GM18508 (cell line): ENCODE results near the gene PEPD.

Source experiments
- ATAC-seq: cut with Tn5 transposase; IDR thresholded peaks from one replicate; pipeline ENCODE4 v1.9.1; 2021; ENCODE audit warnings: moderate number of reproducible peaks; ENCODE audit not compliant: insufficient read depth, unreplicated experiment

PEPD gene

GRCh38 chr19:33547676-33548075 is 26.1 kb upstream of the PEPD start:
- no peak for ATAC-seq

DNA sequence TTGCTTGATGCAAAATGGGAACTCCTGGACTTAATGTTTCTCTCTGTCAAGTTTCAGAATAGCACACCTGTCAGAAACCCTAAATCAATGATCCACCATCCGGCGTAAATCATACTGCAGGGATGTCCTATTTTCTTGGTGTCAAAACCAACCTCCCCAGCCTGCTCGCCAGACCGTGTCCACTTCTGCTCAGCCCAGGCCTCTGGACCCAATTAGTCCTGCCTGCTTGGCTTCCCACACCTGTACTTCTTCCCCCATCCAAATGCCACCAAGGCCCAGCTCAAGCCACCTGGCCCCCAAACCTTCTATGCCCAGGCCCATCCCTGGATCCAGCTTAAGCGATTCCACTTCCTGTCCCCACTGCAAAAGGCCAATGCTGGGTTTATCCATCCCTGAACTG is 25.1 kb upstream of the PEPD start:
- no peak for ATAC-seq

GRCh38 chr19:33545217-33545981 is 23.8 kb upstream of the PEPD start:
- no peak for ATAC-seq

- ATAC-seq: no peak
Observed at GRCh38 chr19:33535226-33535625, 13.6 kb upstream of the PEPD start.

DNA sequence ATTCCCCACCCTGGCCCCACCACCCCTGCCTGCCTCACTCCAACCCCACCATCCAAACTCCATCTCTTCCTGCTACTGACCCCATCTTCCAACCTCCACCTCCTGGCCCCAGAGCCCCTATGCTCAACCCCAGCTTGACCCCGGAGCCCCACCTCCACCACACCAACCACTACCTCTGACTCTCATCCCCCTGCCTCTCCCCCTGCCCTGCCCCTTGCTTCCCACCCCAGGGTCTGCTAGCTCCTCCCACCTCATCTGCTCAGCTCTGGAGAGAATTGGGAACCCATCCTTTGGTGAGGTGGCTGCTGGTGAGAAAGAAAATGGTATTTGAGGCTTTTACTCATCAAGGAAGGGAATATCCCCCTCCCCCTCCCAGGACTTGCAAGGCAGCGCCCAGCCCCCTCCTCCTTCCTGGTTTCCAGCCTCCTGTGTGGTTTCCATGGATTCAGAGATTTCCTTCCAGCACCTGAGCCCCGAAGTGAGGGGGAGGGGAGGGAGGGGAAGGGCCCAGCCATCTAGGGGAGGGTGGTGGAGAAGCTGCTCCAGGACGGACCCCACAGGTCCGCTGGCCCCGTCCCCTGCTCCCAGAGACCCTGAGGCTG is 11.4 kb upstream of the PEPD start:
- ATAC-seq: no peak

DNA sequence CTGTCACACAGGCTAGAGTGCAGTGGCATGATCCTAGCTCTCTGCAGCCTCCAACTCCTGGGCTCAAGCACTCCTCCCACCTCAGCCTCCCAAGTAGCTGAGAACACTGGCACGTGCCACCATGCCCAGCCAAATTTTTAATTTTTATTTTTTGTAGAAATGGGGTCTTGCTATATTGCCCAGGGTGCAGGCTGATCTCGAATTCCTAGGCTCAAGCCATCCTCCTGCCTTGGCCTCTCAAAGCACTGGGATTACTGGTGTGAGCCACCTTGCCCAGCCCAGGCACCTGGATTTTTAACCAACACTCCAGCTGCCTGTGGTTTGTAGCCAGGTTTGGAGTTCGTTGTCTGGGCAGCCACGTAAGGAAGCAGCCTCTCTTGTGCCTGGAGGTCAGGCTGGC is 9.3 kb upstream of the PEPD start:
- no peak for ATAC-seq

DNA sequence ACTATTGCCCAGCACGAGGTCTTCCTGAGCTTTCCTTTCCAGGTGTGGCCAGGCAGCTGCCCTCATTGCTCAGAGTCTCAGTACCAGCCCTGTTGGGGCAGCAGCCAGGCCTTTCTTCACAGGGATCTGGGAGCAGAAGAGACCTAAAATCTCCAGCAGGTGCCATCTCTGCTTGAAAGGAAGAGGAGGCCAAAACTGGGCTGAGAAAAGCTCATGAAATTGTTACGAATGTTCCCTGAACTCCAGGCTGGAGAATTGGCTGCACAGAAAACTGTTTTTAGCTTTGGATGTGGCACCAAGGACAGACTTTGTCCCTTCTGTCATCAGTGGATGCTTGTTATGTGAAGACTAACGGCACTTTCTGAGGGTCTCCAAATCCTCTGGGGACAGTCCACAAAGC is 8.7 kb upstream of the PEPD start:
- no peak for ATAC-seq

- ATAC-seq: no peak
Observed at GRCh38 chr19:33529094-33529676, 7.6 kb upstream of the PEPD start.

DNA sequence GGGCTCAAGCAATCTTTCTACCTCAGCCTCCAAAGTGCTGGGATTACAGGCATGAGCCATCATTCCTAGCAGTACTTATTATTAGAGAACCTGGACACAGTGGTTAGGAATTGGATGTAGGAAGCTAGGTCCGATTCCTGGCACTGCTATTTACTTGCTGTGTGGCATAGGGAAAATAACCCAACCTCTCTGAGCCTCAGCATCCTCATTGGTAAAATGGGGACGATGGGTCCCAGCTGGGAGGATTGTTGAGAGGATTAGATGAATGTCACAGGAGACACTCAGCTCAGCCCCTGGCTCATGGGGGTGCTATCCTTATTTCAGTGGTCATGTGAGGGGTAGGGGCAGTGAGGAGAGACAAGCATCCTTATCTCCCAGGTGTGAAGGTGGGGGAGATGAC is 6.8 kb upstream of the PEPD start:
- no peak for ATAC-seq

DNA sequence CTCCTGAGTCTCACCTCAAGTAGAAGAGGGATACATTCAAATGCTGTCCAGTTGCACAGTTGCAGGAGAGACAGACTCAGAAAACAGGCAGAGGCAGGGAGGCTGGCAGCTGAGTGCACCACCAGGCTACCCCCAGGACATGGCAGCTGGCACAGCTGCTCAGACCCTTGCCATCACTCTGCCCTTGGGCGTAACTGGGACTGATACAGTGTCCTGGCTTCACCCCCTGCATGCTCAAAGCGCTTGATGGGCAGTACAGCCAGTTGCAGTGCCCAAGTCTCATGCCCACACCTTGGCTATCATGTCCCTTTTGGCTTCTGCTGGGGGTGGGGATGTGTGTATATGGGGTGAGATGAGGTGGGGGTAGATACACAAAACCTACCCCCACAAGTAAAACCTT is 5.5 kb upstream of the PEPD start:
- no peak for ATAC-seq

- no peak for ATAC-seq
Observed at GRCh38 chr19:33524024-33524664, 2.6 kb upstream of the PEPD start.

- no peak for ATAC-seq
Observed at GRCh38 chr19:33523167-33523566, 1.6 kb upstream of the PEPD start.

DNA sequence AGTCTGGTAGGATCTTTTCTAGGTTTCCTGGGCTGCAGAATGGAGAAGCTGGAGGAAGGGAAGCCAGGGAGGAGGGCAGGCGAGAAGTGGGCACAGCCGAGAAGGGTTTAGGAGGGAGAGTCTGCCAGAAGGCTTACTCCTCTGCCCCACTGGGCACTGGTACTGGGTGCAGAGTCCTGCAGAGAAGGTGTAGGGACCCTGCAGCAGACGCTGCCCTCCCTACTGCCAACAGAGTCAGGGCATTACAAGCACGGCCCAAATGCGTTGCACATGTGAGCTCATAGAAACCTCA is 726 bp upstream of the PEPD start:
- ATAC-seq: no peak

GRCh38 chr19:33520844-33521479 is 629 bp downstream of the PEPD start:
- ATAC-seq: no peak

- no peak for ATAC-seq
Observed at GRCh38 chr19:33520048-33520643, 1.4 kb downstream of the PEPD start.

DNA sequence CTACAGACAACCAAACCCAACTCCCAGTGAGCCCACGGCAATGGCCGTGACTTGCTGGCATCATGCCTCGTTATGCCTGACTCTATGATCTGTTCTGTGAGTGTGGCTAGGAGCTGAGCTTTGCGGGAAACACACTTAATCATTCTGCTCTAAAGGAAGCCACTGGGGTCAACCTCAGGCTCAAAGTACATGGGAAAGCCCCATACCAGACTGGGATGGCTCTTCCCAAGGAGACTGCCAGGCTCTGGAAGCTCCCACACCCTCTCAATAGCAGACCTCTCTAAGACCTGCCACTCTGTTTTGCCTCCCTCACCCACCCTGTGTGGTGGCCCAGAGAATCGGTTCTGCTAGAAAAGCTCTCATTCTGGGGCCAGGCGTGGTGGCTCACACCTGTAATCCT is 2.2 kb downstream of the PEPD start:
- ATAC-seq: no peak

DNA sequence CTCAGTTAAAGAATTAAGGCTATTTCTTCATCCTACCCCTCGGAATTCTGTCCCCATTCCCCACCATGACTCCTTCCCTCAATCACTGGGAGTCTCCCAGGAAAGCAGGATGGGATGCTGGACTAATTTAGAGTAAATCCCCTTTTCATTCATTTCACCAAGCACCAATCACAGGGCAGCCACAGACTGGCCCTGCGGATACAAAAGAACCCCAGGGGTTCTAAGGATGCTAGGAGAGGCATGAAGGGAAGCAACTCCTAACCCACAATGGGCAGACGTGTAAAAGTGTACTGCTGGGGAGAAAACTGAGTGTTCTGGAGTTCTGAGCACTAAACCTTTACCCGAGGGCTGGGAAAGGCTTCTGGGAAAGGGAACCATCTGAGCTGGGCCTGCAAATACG is 3.0 kb downstream of the PEPD start:
- no peak for ATAC-seq

GRCh38 chr19:33517922-33518321 is 3.7 kb downstream of the PEPD start:
- no peak for ATAC-seq

- no peak for ATAC-seq
Observed at GRCh38 chr19:33515921-33516320, 5.7 kb downstream of the PEPD start.

DNA sequence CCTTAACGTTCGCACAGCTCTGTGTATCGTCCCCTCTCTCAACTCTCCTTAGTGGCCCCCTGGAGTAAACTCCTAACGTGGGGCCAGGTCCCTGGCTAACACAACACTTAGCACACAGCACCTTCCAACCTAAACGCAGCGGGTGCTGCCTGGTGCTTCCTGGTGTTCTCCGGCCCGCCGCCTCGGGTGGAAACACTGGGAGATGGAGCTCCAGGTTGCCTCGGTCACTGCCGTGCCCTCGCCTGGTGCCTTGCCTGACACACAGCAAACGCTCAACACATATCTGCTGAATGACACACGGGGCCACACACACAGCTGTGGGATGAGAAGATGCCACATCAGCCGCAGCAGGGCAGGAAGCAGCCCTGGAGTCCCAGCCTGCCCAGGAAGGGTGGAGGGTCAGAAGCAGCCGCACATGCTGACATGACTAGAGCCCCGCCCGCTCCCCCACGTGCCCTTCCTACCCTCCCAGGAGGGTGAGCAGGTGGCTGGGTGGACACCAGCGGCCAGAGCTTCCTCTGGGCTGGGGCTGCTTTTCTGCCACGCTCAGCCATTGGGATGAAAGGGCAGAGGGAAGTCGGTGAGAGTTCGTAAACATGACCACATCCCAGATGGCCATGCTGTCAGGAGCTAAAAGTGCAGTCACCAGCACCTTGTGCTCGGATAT is 6.6 kb downstream of the PEPD start:
- ATAC-seq: no peak
